ENCODE data around the gene ZNF239.

The ZNF239 gene

GRCh38 chr10:43524434-43525247 lies 49.8 kb downstream of the ZNF239 start:
- no peak overlapping the region for H3K4me3 ChIP-seq (ENCODE audit: low read length)
- no peak for TF ChIP-seq CTCF (IDR thresholded peaks at IDR 0.05; ENCODE audit: insufficient read depth, low read depth, low read length, missing control alignments)
- DNase-seq (ENCODE audit: low read depth) = no peak
